Astrocyte (in vitro differentiated cells and primary cell): ENCODE measurements around the gene SYTL1. TPM values are rescaled to one million over a fixed set of nuclear protein-coding genes. Genes with fewer than 3 reads are reported as not detected.

Experiments
- DNase-seq: peaks from one replicate; pipeline ENCODE4 v3.0.0-alpha.2; 2010; ENCODE audit warnings: low read depth
- FAIRE-seq: peaks from 2 replicates; lab custom pipeline; 2011; peaks lifted over from hg19 to GRCh38; lab: Jason Lieb, UNC
- H2AFZ ChIP-seq: 2 replicates; pipeline ENCODE4 v1.6.0; 2012; ENCODE audit warnings: low read depth, low read length, inconsistent platforms
- H3K27ac ChIP-seq: 2 replicates; pipeline ENCODE4 v1.5.1; 2011; ENCODE audit warnings: low read depth, low read length, inconsistent platforms
- H3K27me3 ChIP-seq: 2 replicates; pipeline ENCODE4 v1.6.0; 2011; ENCODE audit warnings: low read length, inconsistent platforms; ENCODE audit not compliant: insufficient read depth
- H3K36me3 ChIP-seq: 2 replicates; pipeline ENCODE4 v1.5.1; 2011; ENCODE audit warnings: low read length, inconsistent platforms; ENCODE audit not compliant: insufficient read depth
- H3K4me1 ChIP-seq: 2 replicates; pipeline ENCODE4 v1.5.1; 2011; ENCODE audit warnings: low read length, inconsistent platforms; ENCODE audit not compliant: insufficient read depth
- H3K4me2 ChIP-seq: 2 replicates; pipeline ENCODE4 v1.6.0; 2012; ENCODE audit warnings: low read length, inconsistent platforms
- H3K4me3 ChIP-seq: 2 replicates; pipeline ENCODE4 v1.5.1; 2011; ENCODE audit warnings: low read depth, mild to moderate bottlenecking, low read length, inconsistent platforms; ENCODE audit not compliant: insufficient read depth
- H3K79me2 ChIP-seq: 2 replicates; pipeline ENCODE4 v1.6.0; 2012; ENCODE audit warnings: mild to moderate bottlenecking, low read length, inconsistent platforms; ENCODE audit not compliant: insufficient read depth
- H3K9ac ChIP-seq: 2 replicates; pipeline ENCODE4 v1.6.0; 2012; ENCODE audit warnings: mild to moderate bottlenecking, low read length, inconsistent platforms
- H3K9me3 ChIP-seq: 2 replicates; pipeline ENCODE4 v1.5.1; 2012; ENCODE audit warnings: low read depth, mild to moderate bottlenecking, low read length, inconsistent platforms; ENCODE audit not compliant: insufficient read depth
- H4K20me1 ChIP-seq: 2 replicates; pipeline ENCODE4 v1.6.0; 2012; ENCODE audit warnings: low read length, inconsistent platforms; ENCODE audit not compliant: insufficient read depth
- H3K27ac Mint-ChIP-seq: one replicate; pipeline ENCODE4 v1.8.0; 2021; ENCODE audit warnings: mild to moderate bottlenecking, mixed read lengths; ENCODE audit not compliant: unreplicated experiment
- H3K27me3 Mint-ChIP-seq: one replicate; pipeline ENCODE4 v1.8.0; 2021; ENCODE audit warnings: low read depth, mixed read lengths; ENCODE audit not compliant: unreplicated experiment
- H3K36me3 Mint-ChIP-seq: one replicate; pipeline ENCODE4 v1.8.0; 2021; ENCODE audit warnings: low read depth, mixed read lengths; ENCODE audit not compliant: unreplicated experiment
- H3K4me1 Mint-ChIP-seq: one replicate; pipeline ENCODE4 v1.8.0; 2021; ENCODE audit warnings: low read depth, mixed read lengths; ENCODE audit not compliant: unreplicated experiment
- H3K4me3 Mint-ChIP-seq: one replicate; pipeline ENCODE4 v1.8.0; 2021; ENCODE audit warnings: mild to moderate bottlenecking, moderate library complexity, mixed read lengths; ENCODE audit not compliant: unreplicated experiment
- H3K9me3 Mint-ChIP-seq: one replicate; pipeline ENCODE4 v1.8.0; 2021; ENCODE audit warnings: mild to moderate bottlenecking, mixed read lengths; ENCODE audit not compliant: unreplicated experiment
- CTCF ChIP-seq: IDR thresholded peaks from 2 replicates; pipeline ENCODE4 v1.5.1; 2011; ENCODE audit warnings: low read depth, mild to moderate bottlenecking, inconsistent platforms, low read length, moderate library complexity; ENCODE audit not compliant: insufficient read depth
- EZH2 ChIP-seq: IDR thresholded peaks from 2 replicates; pipeline ENCODE4 v1.6.1; 2012; ENCODE audit warnings: mild to moderate bottlenecking, low read length, inconsistent platforms; ENCODE audit not compliant: insufficient read depth
- total RNA-seq: library from RNA; stranded (reverse); gene quantifications from 2 replicates; pipeline ENCODE4 v1.2.1, GENCODE V29; 2021

SYTL1 gene
- total RNA-seq, 1 donor from 2014 or later = 10.7 TPM

- Histone ChIP-seq H3K27ac (peak within 1 kb of the TSS; percentile 87), H3K4me2 (peak within 1 kb of the TSS; percentile 98)
- no peaks in the 10 kb centered on the region for H3K9me3 Mint-ChIP-seq
Observed at GRCh38 chr1:27321813-27322568, 19.8 kb upstream of the SYTL1 start, which contains the start of gene TMEM222. Gene TMEM222, plus strand, starts transcription at chr1:27322163. Its CDS starts 35 bp downstream, at chr1:27322198.

GRCh38 chr1:27322569-27323240, 19.1 kb upstream of the SYTL1 start:
- TF ChIP-seq EZH2 (no peak), CTCF (no peak)
- DNase-seq (no peak), FAIRE-seq (no peak)
- peaks cover 22% of the 10 kb centered on the region for H3K36me3 ChIP-seq
- peaks cover 26% of the 10 kb centered on the region for H4K20me1 ChIP-seq
- Mint-ChIP-seq H3K9me3 (no peaks in the 10 kb centered on the region), H3K27ac (peak overlapping the region; percentile 95), H3K4me1 (peaks cover 12% of the 10 kb centered on the region), H3K36me3 (no peaks in the 10 kb centered on the region), H3K4me3 (peak overlapping the region; percentile 99), H3K27me3 (peaks cover 9% of the 10 kb centered on the region)
- peak overlapping the region; percentile 98 for H3K4me2 ChIP-seq
- no peaks in the 10 kb centered on the region for H3K27me3 ChIP-seq
- H3K4me3 ChIP-seq = peak overlapping the region; percentile 96
- H3K79me2 ChIP-seq = peaks cover 55% of the 10 kb centered on the region
- H3K9me3 ChIP-seq = no peaks in the 10 kb centered on the region
- peak overlapping the region; percentile 91 for H2AFZ ChIP-seq
- peak overlapping the region; percentile 87 for H3K27ac ChIP-seq
- H3K9ac ChIP-seq = peak overlapping the region; percentile 98
- peaks cover 11% of the 10 kb centered on the region for H3K4me1 ChIP-seq

More at GRCh38 chr1:27321813-27322568, 19.8 kb upstream of the SYTL1 start, which contains the start of gene TMEM222:
- Histone ChIP-seq H3K79me2 (peaks cover 49% of the 10 kb centered on the region), H2AFZ (peak within 1 kb of the TSS; percentile 91), H3K9ac (peak within 1 kb of the TSS; percentile 98), H3K4me3 (peak within 1 kb of the TSS; percentile 96), H3K4me1 (peaks cover 10% of the 10 kb centered on the region), H4K20me1 (peaks cover 24% of the 10 kb centered on the region), H3K36me3 (peaks cover 21% of the 10 kb centered on the region), H3K27me3 (no peaks in the 10 kb centered on the region), H3K9me3 (no peaks in the 10 kb centered on the region)
- no peak for FAIRE-seq
- Mint-ChIP-seq H3K27me3 (peaks cover 9% of the 10 kb centered on the region), H3K27ac (peak within 1 kb of the TSS; percentile 95), H3K36me3 (no peaks in the 10 kb centered on the region), H3K4me1 (peaks cover 11% of the 10 kb centered on the region), H3K4me3 (peak within 1 kb of the TSS; percentile 99)
- DNase-seq = peak; percentile 92
- no peak for TF ChIP-seq CTCF
- TF ChIP-seq EZH2 = no peak
